HepG2 (cell line): Measurements from ENCODE around the gene PRPF18. TPM values are rescaled to one million over a fixed set of nuclear protein-coding genes. Genes with fewer than 3 reads are reported as not detected.

Experiments
- ATAC-seq: fragments of 200-7000 bp; cut with Tn5 transposase; 3 replicates; pipeline ENCODE4 v1.9.1; 2020; ENCODE audit warnings: mild to moderate bottlenecking, moderate library complexity
- BruUV-seq: library from RNA; stranded (reverse); fragments of 400-500 nt; replicated peaks from 2 replicates; lab custom pipeline; 2021; lab: Mats Ljungman, UMichigan
- CTCF ChIA-PET: fragments of 300-600 bp; formaldehyde crosslinking; extraction: SDS; loops from one replicate; lab custom pipeline; 2021; ENCODE audit warnings: low total read pairs, inconsistent platforms, low intra/inter-chr PET ratio; lab: Yijun Ruan, JAX
- POLR2A ChIA-PET: fragments of 350-600 bp; sonication (Branson Sonifier 250); formaldehyde crosslinking; loops from one replicate; lab custom pipeline; 2020; ENCODE audit warnings: antibody characterized with exemption, inconsistent platforms; lab: Yijun Ruan, JAX
- DNase-seq: peaks from one replicate; pipeline ENCODE4 v3.0.0-alpha.2; 2015; ENCODE audit warnings: low spot score
- FAIRE-seq: peaks from 3 replicates; lab custom pipeline; 2011; peaks lifted over from hg19 to GRCh38; lab: Jason Lieb, UNC
- H2AFZ ChIP-seq: one replicate; pipeline ENCODE4 v1.6.1; 2011; ENCODE audit warnings: low read length, inconsistent platforms
- H3K27ac ChIP-seq: fragments of 300-600 bp; 3 replicates; pipeline ENCODE4 v1.8.0; 2011; ENCODE audit warnings: mixed run types, mild to moderate bottlenecking, mixed read lengths, low read length, inconsistent platforms; ENCODE audit not compliant: insufficient read depth; ENCODE audit errors: extremely low read length
- H3K27me3 ChIP-seq, 2 experiments: fragments of 200-600 bp in 1 of 2; 2 replicates in 1 of 2; 3 replicates in 1 of 2; pipeline versions ENCODE4 v1.6.0 to v1.8.0; 2011; ENCODE audit warnings: low read length in 2 of 2, mild to moderate bottlenecking in 2 of 2, moderate library complexity in 2 of 2, inconsistent platforms in 1 of 2; ENCODE audit not compliant: insufficient read depth in 2 of 2, control insufficient read depth in 1 of 2
- H3K36me3 ChIP-seq, 2 experiments: fragments of 200-600 bp in 1 of 2; replicated peaks in 1 of 2; 2 replicates in 1 of 2; 3 replicates in 1 of 2; pipeline versions ENCODE4 v1.5.1 to v1.8.0; 2011; ENCODE audit warnings: low read length in 2 of 2, inconsistent platforms in 1 of 2; ENCODE audit not compliant: insufficient read depth in 2 of 2, control insufficient read depth in 1 of 2
- H3K4me1 ChIP-seq: 2 replicates; pipeline ENCODE4 v1.5.1; 2012; ENCODE audit warnings: low read length, inconsistent platforms; ENCODE audit not compliant: insufficient read depth
- H3K4me2 ChIP-seq: 2 replicates; pipeline ENCODE4 v1.6.0; 2011; ENCODE audit warnings: low read depth, low read length, inconsistent platforms
- H3K4me3 ChIP-seq, 3 experiments: fragments of 200-600 bp in 1 of 3; sonication (generic), shearing (Covaris generic) in 1 of 3; replicated peaks in 1 of 3; 2 replicates each; pipeline ENCODE4 v1.5.1; 2011 to 2016; ENCODE audit warnings: low read length in 3 of 3, inconsistent platforms in 2 of 3, low read depth in 2 of 3, mild to moderate bottlenecking in 2 of 3, control low read depth in 1 of 3, mixed read lengths in 1 of 3; ENCODE audit not compliant: insufficient read depth in 1 of 3
- H3K79me2 ChIP-seq: one replicate; pipeline ENCODE4 v1.6.1; 2011; ENCODE audit warnings: low read length, inconsistent platforms; ENCODE audit not compliant: insufficient read depth
- H3K9ac ChIP-seq: 2 replicates; pipeline ENCODE4 v1.6.0; 2011; ENCODE audit warnings: mild to moderate bottlenecking, low read depth, low read length, inconsistent platforms; ENCODE audit not compliant: insufficient read depth
- H3K9me3 ChIP-seq: 2 replicates; pipeline ENCODE4 v1.5.1; 2012; ENCODE audit warnings: mild to moderate bottlenecking, low read length
- H4K20me1 ChIP-seq: 2 replicates; pipeline ENCODE4 v1.6.0; 2011; ENCODE audit warnings: inconsistent platforms, mild to moderate bottlenecking, low read length, moderate library complexity; ENCODE audit not compliant: insufficient read depth
- CHD4 ChIP-seq: fragments of 200-600 bp; sonication (generic); IDR thresholded peaks from 2 replicates; pipeline ENCODE4 v1.7.0; 2017; ENCODE audit warnings: mild to moderate bottlenecking, low read length, borderline replicate concordance
- KDM5B ChIP-seq: sonication (generic); formaldehyde crosslinking; IDR thresholded peaks from 2 replicates; pipeline ENCODE4 v1.4.0; 2020; ENCODE audit warnings: missing genetic modification reagents, mild to moderate bottlenecking, borderline replicate concordance
- MAFF ChIP-seq: IDR thresholded peaks from 2 replicates; pipeline ENCODE4 v1.6.1; 2011; ENCODE audit warnings: low read depth, low read length, improper control_type of control experiment
- NFE2 ChIP-seq: sonication (generic); formaldehyde crosslinking; IDR thresholded peaks from 2 replicates; pipeline ENCODE4 v1.4.0; 2020; ENCODE audit warnings: missing genetic modification reagents
- NR2F6 ChIP-seq, 2 experiments: IDR thresholded peaks; 2 replicates each; pipeline ENCODE4 v1.6.1; 2016; ENCODE audit warnings: antibody characterized with exemption in 1 of 2, mild to moderate bottlenecking in 1 of 2
- TBX2 ChIP-seq: sonication (generic); formaldehyde crosslinking; IDR thresholded peaks from 2 replicates; pipeline ENCODE4 v1.5.0; 2020; ENCODE audit warnings: missing genetic modification reagents, mild to moderate bottlenecking, borderline replicate concordance
- ZNF570 ChIP-seq: sonication (generic); formaldehyde crosslinking; IDR thresholded peaks from 2 replicates; pipeline ENCODE4 v1.4.0; 2020; ENCODE audit warnings: mild to moderate bottlenecking, missing genetic modification reagents, borderline replicate concordance
- ZSCAN22 ChIP-seq: sonication (generic); formaldehyde crosslinking; IDR thresholded peaks from 2 replicates; pipeline ENCODE4 v1.4.0; 2020; ENCODE audit warnings: mild to moderate bottlenecking, missing genetic modification reagents
- WGBS: methylation state at CpG from one replicate; pipeline ENCODE4 v1.1.6; 2017; ENCODE audit warnings: low lambda C conversion rate; 5-methylcytosine and 5-hydroxymethylcytosine counted together
- in situ Hi-C: cut with HindIII; loops from 2 replicates; pipeline ENCODE4 v1.10.0; 2017; ENCODE audit warnings: low pct_unique_long_range_greater_than_20kb; ENCODE audit not compliant: extremely low pct_ligation_motif_present
- intact Hi-C: fragments of 100-400 bp; cut with micrococcal nuclease; formaldehyde crosslinking; loops from one replicate; pipeline ENCODE4 v1.10.0; 2022; ENCODE audit not compliant: unreplicated experiment
- polyA plus RNA-seq, 8 experiments: library from polyadenylated mRNA; depleted of rRNA in 3 of 8; stranded (reverse) in 7 of 8; unstranded in 1 of 8; fragments of >200 nt; fragmentation: Illumina TruSeq in 4 of 8; extraction: Trizol in 4 of 8; gene quantifications; 2 replicates each; pipeline versions ENCODE4 v1.2.1 to v1.2.3, GENCODE V29; 2011 to 2016; ENCODE audit warnings: low read depth in 4 of 8, missing spikeins in 1 of 8, mixed read lengths in 1 of 8; ENCODE audit not compliant: insufficient read depth in 1 of 8
- total RNA-seq, 5 experiments: library from RNA; depleted of rRNA; stranded (reverse); fragments of >200 nt; fragmentation: Illumina TruSeq; extraction: Trizol; gene quantifications; 2 replicates each; pipeline ENCODE4 v1.2.3, GENCODE V29; 2016; ENCODE audit warnings: low read depth in 1 of 5
- TF ChIP-seq, protein P1 (sequence below): sonication (generic); formaldehyde crosslinking; IDR thresholded peaks from one replicate; pipeline ENCODE4 v1.5.1; 2020; ENCODE audit warnings: mild to moderate bottlenecking, missing genetic modification reagents; ENCODE audit errors: not compliant biosample characterization
- TF ChIP-seq, protein P2 (sequence below): sonication (generic); formaldehyde crosslinking; IDR thresholded peaks from 2 replicates; pipeline ENCODE4 v1.5.0; 2020; ENCODE audit warnings: mild to moderate bottlenecking, low read depth, missing genetic modification reagents, borderline replicate concordance
- TF ChIP-seq, protein P3 (sequence below): sonication (generic); formaldehyde crosslinking; IDR thresholded peaks from 2 replicates; pipeline ENCODE4; 2020; ENCODE audit warnings: missing genetic modification reagents, mild to moderate bottlenecking, borderline replicate concordance

PRPF18 gene
- total and polyA plus RNA-seq, 2 of the 13 experiments (the other 11 are each of a cell fraction or from before 2014, with no cell fraction given), result 6.1 to 17.2 TPM

DNA sequence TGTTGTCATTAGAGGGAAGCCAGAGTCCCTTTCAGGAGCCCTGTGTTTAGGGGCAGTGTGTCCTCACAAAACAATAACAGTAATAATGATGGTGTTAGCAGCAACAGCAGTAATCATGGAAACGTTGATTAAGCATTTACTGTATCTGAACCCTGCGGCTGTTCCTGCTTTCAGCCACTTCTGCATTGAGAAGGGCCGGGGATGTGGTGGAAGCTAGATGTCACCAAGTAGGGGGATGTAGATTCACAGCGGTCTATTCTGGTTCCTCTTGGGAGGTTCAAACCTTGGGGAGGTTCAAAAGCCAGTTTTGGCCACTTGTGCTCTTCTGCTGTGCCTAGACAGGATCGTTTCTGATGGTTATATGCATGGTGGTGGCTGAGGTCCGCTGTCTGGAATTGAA is 44.8 kb downstream of the PRPF18 start:
- ChIA-PET CTCF (no interaction called here), POLR2A (no interaction called here)
- DNase-seq (no peak), FAIRE-seq (no peak), ATAC-seq (no peak)
- Histone ChIP-seq H3K9me3 (no peaks in the 10 kb centered on the region), H3K36me3 (peaks cover 5% of the 10 kb centered on the region in 2 experiments; a peak in 4 of 5 replicates), H2AFZ (no peak overlapping the region), H3K27ac (no peak overlapping the region), H3K9ac (no peak overlapping the region), H3K27me3 (no peaks in the 10 kb centered on the region), H3K4me1 (no peaks in the 10 kb centered on the region), H3K4me3 (no peak overlapping the region), H4K20me1 (no peaks in the 10 kb centered on the region), H3K79me2 (no peaks in the 10 kb centered on the region), H3K4me2 (no peak overlapping the region)
- 98% methylated on average over 6 of the region's 6 CpGs for WGBS
- intact Hi-C loops (no loop called here), in situ Hi-C loops (no loop called here)
- BruUV-seq, result no TSS peak
- TF ChIP-seq, protein P1, sequence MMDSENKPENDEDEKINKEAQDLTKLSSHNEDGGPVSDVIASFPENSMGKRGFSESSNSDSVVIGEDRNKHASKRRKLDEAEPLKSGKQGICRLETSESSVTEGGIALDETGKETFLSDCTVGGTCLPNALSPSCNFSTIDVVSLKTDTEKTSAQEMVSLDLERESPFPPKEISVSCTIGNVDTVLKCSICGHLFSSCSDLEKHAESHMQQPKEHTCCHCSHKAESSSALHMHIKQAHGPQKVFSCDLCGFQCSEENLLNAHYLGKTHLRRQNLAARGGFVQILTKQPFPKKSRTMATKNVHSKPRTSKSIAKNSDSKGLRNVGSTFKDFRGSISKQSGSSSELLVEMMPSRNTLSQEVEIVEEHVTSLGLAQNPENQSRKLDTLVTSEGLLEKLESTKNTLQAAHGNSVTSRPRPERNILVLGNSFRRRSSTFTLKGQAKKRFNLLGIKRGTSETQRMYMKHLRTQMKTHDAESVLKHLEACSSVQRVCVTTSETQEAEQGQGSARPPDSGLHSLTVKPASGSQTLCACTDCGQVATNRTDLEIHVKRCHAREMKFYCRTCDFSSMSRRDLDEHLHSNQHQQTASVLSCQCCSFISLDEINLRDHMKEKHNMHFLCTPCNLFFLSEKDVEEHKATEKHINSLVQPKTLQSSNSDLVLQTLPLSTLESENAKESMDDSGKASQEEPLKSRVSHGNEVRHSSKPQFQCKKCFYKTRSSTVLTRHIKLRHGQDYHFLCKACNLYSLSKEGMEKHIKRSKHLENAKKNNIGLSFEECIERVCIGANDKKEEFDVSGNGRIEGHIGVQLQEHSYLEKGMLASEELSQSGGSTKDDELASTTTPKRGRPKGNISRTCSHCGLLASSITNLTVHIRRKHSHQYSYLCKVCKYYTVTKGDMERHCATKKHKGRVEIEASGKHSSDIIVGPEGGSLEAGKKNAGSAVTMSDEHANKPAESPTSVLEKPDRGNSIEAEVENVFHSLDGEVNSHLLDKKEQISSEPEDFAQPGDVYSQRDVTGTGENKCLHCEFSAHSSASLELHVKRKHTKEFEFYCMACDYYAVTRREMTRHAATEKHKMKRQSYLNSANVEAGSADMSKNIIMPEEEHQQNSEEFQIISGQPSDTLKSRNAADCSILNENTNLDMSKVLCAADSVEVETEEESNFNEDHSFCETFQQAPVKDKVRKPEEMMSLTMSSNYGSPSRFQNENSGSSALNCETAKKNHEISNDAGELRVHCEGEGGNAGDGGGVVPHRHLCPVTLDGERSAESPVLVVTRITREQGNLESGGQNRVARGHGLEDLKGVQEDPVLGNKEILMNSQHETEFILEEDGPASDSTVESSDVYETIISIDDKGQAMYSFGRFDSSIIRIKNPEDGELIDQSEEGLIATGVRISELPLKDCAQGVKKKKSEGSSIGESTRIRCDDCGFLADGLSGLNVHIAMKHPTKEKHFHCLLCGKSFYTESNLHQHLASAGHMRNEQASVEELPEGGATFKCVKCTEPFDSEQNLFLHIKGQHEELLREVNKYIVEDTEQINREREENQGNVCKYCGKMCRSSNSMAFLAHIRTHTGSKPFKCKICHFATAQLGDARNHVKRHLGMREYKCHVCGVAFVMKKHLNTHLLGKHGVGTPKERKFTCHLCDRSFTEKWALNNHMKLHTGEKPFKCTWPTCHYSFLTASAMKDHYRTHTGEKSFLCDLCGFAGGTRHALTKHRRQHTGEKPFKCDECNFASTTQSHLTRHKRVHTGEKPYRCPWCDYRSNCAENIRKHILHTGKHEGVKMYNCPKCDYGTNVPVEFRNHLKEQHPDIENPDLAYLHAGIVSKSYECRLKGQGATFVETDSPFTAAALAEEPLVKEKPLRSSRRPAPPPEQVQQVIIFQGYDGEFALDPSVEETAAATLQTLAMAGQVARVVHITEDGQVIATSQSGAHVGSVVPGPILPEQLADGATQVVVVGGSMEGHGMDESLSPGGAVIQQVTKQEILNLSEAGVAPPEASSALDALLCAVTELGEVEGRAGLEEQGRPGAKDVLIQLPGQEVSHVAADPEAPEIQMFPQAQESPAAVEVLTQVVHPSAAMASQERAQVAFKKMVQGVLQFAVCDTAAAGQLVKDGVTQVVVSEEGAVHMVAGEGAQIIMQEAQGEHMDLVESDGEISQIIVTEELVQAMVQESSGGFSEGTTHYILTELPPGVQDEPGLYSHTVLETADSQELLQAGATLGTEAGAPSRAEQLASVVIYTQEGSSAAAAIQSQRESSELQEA (CRISPR knock-in tag), result no peak
- TF ChIP-seq TBX2 (CRISPR knock-in tag) (no peak), CHD4 (no peak), MAFF (no peak), NFE2 (CRISPR knock-in tag) (no peak), NR2F6 (IDR thresholded peaks at IDR 0.05) (no peak), NR2F6 (CRISPR knock-in tag; IDR thresholded peaks at IDR 0.05) (no peak), ZSCAN22 (CRISPR knock-in tag) (no peak), KDM5B (no peak), ZNF570 (CRISPR knock-in tag) (no peak)
- TF ChIP-seq, protein P2, sequence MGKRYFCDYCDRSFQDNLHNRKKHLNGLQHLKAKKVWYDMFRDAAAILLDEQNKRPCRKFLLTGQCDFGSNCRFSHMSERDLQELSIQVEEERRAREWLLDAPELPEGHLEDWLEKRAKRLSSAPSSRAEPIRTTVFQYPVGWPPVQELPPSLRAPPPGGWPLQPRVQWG (CRISPR knock-in tag), result no peak
- TF ChIP-seq, protein P3, sequence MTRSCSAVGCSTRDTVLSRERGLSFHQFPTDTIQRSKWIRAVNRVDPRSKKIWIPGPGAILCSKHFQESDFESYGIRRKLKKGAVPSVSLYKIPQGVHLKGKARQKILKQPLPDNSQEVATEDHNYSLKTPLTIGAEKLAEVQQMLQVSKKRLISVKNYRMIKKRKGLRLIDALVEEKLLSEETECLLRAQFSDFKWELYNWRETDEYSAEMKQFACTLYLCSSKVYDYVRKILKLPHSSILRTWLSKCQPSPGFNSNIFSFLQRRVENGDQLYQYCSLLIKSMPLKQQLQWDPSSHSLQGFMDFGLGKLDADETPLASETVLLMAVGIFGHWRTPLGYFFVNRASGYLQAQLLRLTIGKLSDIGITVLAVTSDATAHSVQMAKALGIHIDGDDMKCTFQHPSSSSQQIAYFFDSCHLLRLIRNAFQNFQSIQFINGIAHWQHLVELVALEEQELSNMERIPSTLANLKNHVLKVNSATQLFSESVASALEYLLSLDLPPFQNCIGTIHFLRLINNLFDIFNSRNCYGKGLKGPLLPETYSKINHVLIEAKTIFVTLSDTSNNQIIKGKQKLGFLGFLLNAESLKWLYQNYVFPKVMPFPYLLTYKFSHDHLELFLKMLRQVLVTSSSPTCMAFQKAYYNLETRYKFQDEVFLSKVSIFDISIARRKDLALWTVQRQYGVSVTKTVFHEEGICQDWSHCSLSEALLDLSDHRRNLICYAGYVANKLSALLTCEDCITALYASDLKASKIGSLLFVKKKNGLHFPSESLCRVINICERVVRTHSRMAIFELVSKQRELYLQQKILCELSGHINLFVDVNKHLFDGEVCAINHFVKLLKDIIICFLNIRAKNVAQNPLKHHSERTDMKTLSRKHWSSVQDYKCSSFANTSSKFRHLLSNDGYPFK (CRISPR knock-in tag), result no peak
